NCI-H82 treated with DMSO at 0.1 percent for 48 hours (cell line): ENCODE data around the gene MLST8.

Experiments used
- DNase-seq: peaks from one replicate; lab custom pipeline; 2025; ENCODE audit not compliant: unreplicated experiment; lab: John Stamatoyannopoulos, UW

Gene MLST8

DNA sequence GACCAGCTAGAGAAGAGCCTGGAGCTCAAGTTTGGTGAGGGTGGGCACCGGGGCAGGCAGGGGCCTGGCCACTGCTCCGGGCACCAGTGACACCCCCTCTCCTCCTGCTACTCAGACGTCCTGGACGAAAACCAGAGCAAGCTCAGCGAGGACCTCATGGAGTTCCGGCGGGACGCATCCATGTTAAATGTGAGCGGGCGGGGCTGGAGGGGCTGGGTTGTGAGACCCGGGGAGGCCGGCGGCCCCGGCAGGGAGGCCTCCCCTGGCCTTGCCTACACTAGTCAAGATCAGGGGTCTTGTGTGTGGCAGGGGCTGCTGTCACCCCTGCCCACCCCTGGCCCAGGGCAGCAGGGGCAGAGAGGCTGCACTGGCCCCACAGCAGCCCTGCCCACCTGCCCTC is 31.9 kb upstream of the MLST8 start:
- DNase-seq, result no peak

DNA sequence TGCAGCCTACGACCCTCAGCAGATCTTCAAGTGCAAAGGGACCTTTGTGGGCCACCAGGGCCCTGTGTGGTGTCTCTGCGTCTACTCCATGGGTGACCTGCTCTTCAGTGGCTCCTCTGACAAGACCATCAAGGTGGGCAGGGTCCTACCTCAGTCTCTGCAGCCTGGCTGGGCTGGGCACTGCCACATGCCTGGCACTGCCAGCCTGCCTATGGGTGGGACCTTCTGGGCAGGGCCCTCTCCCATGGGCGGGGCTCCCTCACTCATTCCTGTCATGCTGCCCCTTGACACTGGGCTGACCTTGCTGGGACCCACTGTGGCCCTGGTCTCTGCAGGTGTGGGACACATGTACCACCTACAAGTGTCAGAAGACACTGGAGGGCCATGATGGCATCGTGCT is 31.3 kb upstream of the MLST8 start:
- DNase-seq, result no peak

DNA sequence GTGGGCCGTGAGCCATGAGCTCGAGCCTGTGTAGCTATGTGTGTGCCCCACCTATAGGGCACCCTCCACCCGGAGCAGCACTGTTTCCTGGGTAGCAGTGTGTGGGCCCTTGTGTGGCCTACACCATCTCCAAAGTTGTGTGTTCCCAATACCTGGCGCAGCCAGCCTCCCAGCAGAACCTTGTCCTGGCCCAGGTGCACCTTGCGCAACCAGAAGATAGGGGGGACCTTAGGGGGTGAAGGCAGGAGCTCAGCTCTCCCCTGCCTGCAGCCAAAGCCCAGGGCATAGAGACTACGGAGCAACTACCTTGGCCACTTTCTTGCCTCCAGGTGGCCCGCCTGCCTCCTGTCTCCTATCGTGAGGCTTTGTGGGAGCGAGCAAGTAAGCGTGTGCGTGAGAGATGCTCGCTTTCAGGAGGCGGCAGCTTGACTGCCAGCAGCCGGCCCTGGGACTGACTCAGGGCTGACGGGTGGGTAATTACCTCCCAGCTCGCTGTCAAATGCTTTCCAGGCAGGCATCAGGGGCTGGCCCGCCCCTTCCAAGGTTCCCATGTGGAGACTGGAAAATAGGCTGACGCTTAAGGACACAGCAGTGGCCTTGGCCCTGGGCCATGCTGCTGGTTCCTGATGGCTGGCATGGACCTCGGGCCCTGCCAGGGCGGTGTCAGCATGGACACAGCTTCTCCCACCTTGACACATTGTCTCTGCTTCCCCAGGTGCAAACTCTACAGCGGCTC is 30.7 kb upstream of the MLST8 start:
- DNase-seq, result no peak

DNA sequence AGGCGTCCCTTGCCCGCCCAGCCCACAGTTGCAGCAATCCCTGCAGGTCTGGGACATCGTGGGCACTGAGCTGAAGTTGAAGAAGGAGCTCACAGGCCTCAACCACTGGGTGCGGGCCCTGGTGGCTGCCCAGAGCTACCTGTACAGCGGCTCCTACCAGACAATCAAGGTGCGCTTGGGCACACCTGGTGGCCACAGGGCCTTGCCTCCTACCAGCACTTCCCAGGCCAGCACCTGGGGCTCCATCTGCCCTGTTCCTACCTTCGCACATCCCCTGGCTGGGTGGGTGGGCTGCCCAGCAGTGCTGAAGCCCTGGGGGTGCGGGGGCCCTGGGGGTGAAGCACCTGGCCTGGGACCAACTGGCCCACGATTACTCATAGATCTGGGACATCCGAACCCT is 29.8 kb upstream of the MLST8 start:
- DNase-seq, result no peak

DNA sequence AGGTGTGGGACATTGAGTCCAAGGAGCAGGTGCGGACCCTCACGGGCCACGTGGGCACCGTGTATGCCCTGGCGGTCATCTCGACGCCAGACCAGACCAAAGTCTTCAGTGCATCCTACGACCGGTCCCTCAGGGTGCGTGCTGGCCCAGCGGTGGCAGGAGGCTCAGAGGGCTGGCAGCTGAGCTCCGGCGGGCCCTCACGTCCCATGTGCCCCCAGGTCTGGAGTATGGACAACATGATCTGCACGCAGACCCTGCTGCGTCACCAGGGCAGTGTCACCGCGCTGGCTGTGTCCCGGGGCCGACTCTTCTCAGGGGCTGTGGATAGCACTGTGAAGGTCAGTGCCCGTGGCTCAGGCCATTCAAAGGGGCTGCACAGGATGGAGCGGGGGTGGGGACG is 29.2 kb upstream of the MLST8 start:
- no peak for DNase-seq

DNA sequence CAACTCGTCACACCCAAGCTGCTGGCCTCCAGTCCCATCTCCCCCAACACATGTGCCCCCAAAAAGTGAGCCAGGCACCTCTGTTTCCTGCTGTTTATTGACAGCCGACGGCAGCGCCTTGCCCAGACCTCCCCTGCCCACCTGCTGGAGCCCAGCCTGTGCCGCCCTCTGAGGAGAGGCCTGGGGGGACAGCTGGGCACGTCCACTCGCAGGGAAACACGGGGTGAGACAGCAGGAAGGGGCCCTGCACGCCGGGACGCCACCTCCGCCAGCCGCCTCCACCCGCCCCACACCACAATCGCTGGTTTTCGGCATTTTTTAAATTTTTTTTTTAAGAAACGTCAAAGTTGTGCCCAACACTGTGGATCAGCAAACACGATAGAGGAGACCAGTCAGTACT is 28.2 kb upstream of the MLST8 start:
- no peak for DNase-seq

DNA sequence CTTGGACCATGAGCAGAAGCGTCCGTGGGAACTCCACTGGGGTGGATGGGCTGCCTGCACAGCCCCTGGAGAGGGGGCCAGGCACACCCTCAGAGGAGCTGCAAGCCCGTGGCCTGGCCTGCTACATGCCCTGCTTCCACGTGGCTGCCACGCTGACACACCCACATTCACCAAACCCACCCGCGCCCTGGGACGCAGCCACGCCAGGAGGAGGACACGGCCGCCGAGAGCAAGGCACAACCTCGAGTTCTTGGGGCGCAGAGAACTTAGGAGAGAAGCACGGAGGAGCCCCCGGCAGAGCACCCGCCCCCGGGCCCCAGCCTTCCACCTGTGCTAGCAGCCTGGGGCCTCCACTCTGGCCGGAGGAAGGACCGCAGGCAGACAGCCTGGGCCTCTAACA is 27.7 kb upstream of the MLST8 start:
- DNase-seq, result no peak

DNA sequence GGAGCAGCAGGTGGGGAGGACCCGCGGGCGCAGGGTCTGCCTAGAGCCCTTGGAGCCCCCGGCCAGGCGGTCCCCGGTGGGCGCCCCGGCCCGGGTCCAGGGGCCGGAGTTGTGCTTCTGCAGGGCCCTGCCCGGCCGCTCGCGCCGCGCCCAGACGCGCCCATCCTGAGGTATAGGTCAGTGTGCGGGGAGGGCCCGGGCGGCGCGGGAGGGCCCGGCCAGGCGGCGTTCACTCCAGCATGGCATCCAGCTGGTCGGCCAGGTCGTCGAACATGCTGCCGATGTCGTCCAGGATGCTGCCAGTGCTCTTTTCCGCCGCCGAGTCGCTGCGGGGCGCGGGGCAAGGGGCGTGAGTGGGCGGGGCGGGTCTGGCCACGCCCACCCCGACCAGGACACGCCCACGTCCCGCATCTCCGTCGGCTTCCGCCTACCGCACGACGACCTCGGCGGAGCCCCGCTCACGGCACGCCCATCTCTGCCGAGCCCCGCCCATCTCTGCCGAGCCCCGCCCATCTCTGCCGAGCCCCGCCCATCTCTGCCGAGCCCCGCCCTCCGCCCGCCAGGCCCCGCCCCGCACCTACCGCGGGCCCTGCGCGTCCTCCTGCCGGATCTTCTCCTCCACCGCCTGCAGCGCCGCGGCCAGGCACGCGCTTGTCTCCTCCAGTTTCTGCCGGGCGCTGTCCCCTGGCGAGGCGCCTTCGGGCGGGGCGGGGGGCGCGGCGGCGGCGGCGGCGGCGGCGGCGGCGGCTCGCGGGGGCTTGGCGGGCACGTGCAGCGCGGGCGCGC is 26.7 kb upstream of the MLST8 start:
- DNase-seq, result no peak

DNA sequence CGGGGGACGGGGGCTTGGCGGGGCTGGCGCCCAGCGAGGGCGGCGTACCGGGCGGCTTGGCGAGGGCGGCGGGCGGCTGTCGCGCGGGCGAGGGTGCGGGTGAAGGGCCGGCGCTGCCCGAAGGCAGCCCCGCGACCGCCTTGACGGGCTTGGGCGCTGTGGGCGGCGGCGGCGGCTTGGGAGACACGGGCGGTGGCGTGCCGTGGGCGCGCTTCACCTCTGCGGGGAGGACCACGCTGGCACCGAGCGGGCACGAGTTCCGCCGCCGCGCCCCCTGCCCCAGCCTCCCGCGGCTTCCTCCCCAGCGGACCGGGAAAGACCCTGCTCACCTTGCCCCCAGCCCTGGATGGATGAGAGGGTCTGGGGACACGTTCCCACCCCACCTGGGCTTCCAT is 26.1 kb upstream of the MLST8 start:
- no peak for DNase-seq

DNA sequence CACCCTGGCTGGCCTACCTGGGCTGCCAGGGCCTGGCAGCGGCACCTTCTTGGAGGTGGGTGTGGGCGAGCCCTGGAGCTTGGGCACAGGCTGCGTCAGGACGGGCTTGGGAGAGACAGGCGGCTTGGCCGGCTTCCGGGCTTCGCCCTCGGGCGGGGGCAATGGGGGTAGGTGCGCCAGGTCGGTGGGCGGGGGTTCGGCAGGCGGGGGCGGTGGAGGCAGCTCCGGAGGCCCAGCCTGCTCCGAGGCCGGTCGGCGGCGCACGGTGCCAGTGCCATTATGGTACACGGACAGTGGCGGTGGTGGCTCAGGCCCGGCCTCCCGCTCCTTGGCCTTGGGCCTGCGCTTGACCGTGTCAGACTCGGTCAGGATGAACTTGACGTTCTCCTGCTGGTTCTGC is 25.7 kb upstream of the MLST8 start:
- no peak for DNase-seq

DNA sequence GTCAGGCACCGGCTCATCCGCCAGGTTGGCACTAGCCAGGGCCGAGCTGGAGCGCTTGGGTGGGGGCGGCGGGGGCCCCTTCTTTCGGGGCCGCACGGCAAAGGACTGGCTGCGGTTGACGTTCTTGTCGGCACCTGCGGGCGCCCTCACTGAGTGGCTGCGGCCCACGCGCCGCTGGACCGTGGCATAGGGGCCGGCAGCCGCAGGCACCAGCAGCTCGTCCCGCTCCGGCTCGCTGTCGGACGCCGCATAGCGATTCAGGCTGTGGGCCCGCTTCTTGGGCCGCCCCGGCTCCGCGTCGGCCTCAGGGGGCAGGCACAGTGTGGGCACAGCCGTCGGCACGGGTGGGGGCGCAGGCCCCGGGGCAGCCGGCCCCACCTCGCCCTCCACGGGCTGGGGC is 24.8 kb upstream of the MLST8 start:
- no peak for DNase-seq

DNA sequence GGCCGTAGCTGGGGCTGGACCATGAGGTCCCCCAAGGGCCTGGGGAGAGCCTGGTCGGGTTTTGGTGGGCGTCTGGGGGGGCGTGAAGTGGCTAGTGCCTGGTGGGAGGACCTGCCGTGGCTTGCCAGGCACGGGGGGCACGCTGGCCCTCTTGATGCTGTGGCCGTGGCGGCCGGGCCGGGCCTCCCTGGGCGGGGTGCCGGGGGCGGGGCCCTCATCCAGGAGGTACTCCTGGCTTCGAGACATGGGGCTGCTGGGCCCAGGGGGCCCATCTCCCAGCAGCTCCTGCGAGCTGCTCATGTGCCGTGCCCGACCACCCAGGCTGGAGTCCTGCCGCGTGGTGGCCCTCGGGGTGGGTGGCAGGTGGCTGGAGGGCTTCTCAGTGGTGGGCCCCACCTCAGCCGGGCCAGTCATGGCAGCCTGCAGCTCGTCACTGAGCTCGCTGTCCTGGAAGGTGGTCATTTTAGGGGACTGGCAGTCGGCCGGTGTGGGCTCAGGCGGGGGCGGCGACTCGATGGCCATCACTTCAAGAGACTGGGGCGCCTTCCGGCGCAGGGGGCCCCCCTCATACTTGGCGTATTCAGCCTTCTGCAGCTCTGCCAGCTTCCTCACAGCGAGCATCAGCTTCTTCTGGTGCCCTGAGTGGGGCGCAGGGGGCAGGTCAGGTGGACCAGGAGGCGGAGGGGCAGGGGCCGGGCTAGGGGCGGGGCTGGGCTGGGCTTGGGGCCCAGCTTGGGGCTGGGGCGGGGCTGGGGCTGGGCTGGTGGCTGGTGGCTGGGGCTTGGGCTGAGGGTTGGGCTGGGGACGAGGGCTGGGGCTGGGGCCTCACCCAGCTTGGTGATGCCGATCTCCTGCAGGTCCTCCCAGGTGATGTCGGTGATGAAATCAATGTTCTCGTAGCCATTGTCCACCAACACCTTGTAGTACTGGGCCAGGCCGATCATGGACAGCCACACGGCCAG is 24.0 kb upstream of the MLST8 start:
- no peak for DNase-seq

DNA sequence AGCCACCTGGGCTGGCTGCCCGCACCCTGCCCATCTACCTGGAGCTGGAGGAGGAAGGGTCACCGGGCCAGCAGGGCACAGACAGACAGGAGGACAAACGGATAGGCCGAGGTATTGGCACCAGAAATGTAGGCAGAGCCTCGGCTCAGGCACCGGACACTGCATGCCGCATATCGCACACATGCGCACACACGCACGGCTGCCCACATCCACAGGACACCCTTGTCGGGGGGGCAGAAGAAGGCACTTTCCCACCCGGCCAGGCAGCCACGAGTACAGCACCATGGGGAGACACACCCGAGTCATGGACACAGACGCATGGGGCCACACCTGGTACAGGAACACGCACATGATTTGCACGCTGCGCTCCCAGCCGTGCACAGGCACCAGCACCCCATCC is 23.3 kb upstream of the MLST8 start:
- no peak for DNase-seq

DNA sequence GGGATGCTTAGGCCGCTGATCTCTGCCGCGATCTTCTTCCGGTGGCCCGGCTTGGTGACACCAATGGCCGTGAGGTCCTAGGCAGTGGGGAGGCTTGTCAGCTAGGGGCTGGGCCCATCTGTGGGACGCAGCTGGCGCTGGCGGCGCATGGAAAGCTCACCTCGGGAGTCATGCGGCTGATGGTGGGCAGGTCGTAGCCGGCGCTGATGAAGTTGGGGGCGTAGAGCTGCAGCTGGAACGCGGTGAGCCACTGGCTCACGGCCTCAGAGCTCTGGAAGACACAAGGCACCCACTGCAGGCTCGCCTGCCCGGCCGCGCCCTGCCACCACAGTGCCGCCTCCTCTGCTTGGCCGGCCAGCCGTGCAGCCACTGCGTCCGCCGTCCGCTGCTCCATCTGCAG is 21.6 kb upstream of the MLST8 start:
- DNase-seq, result no peak

DNA sequence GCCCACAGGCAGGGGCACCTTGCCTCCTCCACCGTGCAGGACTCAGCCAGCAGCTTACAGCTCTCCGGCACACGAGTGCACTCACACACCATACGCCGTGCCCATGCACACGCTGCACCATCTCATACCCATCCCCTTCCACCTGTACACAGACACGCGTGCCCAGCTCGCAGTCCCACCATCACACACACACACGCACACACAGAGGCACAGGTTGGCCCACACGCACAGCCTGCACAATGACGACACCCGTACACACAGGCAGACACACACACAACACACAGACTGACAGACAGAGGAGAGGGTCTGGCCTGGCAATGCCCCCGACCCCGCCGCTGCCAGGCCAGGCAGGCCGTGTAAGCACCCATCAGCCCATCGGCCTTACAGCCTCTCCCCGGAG is 20.9 kb upstream of the MLST8 start:
- no peak for DNase-seq

DNA sequence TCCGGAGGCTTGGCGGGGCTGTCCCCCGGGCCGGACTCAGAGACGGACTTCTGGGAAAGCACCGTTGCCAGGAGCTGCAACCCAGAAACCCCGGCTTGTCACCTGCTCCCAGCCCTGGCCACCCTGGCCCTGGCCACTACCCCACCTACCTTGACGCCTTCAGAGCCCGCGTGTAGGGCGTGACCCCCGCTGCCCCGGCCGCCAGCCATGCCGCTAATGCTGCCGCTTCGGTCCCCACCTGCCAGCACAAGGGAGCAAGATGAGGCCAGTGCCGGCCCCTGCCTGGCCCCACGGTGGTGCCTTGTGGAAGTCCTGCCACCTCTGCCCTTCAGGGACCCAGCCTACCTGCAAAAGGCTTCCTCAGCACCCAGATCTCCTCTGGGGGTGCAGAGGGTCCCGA is 20.3 kb upstream of the MLST8 start:
- no peak for DNase-seq

DNA sequence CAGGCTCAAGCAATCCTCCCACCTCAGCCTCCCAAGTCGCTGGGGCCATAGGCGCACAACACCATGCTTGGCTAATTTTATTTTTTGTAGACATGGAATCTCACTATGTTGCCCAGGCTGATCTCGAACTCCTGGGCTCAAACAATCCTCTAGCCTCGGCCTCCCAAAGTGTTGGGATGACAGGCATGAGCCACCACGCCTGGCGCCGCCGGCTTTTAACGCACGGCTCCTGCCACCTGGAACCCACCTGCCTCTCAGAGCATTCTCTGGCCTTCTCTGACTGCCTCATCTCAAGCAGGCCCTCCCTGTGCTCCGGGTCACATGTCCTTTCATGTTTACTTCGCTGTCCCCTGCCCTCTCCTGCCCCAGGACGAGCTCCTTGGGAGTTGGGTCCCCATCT is 19.2 kb upstream of the MLST8 start:
- DNase-seq, result no peak

DNA sequence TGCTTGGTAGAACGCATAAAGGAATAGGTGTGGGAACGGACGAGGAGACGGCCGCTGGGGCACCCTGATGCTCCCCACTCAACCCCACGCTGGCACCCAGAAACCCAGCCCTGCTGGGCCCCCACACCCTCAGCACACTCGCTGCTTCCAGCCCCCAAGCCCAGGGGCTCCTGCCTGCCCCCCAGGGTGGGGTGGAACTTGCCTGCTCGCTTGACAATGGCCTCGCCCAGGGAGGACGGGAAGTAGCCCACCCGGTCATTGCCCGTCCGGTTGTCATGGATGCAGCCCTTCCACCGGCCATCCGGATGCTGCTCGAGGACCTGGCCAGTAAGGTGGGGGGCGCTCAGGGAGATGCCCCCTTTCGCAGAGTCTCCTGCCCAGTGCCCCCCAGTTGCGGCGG is 18.7 kb upstream of the MLST8 start:
- DNase-seq, result no peak

DNA sequence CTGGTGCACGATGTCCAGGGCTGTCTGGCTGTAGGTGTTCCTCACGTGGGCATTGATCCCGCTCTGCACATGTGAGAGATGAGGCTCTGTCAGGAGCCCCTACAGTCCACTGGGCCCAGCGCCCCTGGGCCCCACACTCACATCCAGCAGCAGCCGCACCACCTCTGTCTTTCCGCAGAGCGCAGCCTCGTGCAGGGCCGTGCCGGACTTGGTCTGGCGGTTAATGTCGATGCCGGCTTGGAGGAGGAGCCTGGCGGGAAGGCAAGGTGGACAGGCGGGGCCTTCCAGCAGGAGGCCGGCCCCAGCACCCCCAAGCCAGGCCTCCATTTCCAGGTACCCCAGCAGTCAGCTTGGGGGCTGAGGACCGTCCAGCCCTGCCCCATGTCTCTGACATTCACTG is 18.0 kb upstream of the MLST8 start:
- DNase-seq, result no peak

DNA sequence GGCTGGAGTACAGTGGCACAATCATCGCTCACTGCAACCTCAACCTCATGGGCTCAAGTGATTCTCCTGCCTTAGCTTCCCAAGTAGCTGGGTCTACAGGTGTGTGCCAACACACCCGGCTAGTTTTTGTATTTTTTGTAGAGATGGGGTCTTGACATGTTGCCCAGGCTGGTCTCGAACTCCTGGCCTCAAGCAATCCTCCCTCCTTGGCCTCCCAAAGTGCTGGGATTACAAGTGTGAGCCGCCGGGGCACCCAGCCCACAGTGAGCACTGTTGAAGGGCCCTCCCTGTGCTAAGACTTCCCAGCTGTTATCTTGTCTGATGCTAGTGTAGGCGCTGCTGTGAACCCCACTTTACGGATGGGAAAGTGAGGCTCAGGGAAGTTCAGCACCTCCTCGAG is 16.9 kb upstream of the MLST8 start:
- DNase-seq, result no peak

DNA sequence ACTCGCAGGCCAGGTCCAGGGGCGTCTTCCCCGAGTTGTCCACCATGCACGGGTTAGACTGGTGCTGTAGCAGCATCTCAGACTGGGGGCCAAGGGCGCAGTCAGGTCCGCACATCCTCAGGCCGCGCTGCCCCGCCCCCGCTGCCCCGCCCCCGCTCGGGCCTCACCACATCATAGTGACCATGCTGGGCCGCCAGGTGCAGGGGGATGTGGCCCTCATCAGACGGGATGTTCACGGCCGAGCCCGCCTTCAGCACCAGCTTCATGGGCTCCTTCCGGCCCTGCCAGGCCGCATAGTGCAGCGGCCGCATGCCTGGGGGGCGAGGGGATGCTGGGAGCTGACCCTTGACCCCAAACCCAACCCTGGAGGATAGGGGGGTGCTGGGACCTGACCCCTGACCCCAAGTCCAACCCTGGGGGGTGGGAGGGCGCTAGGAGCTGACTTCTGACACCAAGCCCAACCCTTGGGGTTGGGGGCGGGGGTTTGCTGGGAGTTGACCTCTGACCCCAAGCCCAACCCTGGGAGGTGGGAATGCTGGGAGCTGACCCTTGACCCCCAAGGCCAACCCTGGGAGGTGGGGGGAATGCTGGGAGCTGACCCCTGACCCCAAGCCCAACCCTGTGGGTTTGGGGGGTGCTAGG is 15.9 kb upstream of the MLST8 start:
- DNase-seq, result no peak
